Stimulated activated naive CD4-positive, alpha-beta T cell treated with Interleukin-2 at 50 U/mL for 16 hours (primary cell): Measurements from ENCODE around the gene SUN1.

Experiments used
- DNase-seq: peaks from one replicate; lab custom pipeline; 2025; lab: John Stamatoyannopoulos, UW

Gene SUN1

GRCh38 chr7:907158-907980 is 75.1 kb downstream of the SUN1 start:
- DNase-seq, result no peak

- DNase-seq, result no peak
Observed at GRCh38 chr7:908159-908581, 75.9 kb downstream of the SUN1 start.

GRCh38 chr7:908591-909357 is 76.5 kb downstream of the SUN1 start:
- DNase-seq, result peak; percentile 64

GRCh38 chr7:909358-910329 is 77.4 kb downstream of the SUN1 start:
- DNase-seq, result peak; percentile 17

- DNase-seq, result no peak
Observed at GRCh38 chr7:910441-910861, 78.2 kb downstream of the SUN1 start.

GRCh38 chr7:910931-911431 is 78.7 kb downstream of the SUN1 start:
- DNase-seq, result no peak

GRCh38 chr7:911791-912480 is 79.7 kb downstream of the SUN1 start:
- DNase-seq, result no peak

GRCh38 chr7:913736-914520 is 81.7 kb downstream of the SUN1 start:
- no peak for DNase-seq

GRCh38 chr7:914521-915194 is 82.4 kb downstream of the SUN1 start:
- no peak for DNase-seq

- no peak for DNase-seq
Observed at GRCh38 chr7:915291-916218, 83.3 kb downstream of the SUN1 start.

- DNase-seq, result no peak
Observed at GRCh38 chr7:916291-916941, 84.1 kb downstream of the SUN1 start.

- no peak for DNase-seq
Observed at GRCh38 chr7:917255-918117, 85.2 kb downstream of the SUN1 start.

- DNase-seq, result no peak
Observed at GRCh38 chr7:918118-918425, 85.8 kb downstream of the SUN1 start.

- DNase-seq, result no peak
Observed at GRCh38 chr7:918441-919113, 86.3 kb downstream of the SUN1 start.

- no peak for DNase-seq
Observed at GRCh38 chr7:919114-919442, 86.8 kb downstream of the SUN1 start.

GRCh38 chr7:919924-920341 is 87.7 kb downstream of the SUN1 start:
- no peak for DNase-seq
